Retinal pigment epithelial cell (primary cell): Measurements from ENCODE around the gene PTPRD.

Source experiments
- DNase-seq: peaks from one replicate; pipeline ENCODE4 v3.0.0-alpha.2; 2010; ENCODE audit warnings: low read depth
- H3K4me3 ChIP-seq: 2 replicates; pipeline ENCODE4 v1.5.1; 2011; ENCODE audit warnings: mild to moderate bottlenecking, low read length, control low read depth, moderate library complexity
- TF ChIP-seq, protein P1 (sequence below): conservative IDR thresholded peaks from 2 replicates; pipeline ENCODE4 v1.5.1; 2011; ENCODE audit warnings: low read depth, low read length, control low read depth, inconsistent platforms

Gene PTPRD

DNA sequence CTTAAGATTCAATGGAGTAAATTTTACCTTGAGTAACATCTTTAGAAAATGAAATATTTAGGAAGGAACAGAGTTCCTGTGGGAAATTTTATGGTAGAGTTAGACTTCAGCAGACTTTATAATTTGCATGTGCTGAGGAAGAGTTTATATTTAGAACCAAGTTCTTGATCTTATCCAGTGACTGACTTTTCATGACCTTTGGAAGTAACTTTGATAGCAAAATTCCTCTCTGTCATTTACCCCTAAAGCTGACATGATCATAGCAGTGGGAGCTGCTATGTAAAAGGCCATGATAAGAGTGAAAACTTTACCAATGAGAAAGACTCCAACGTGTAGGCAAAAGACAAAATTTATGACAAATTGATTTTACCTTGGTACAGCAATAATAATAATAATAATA lies 1741.4 kb downstream of the PTPRD start:
- no peak for DNase-seq
- H3K4me3 ChIP-seq = no peak overlapping the region
- TF ChIP-seq, protein P1, sequence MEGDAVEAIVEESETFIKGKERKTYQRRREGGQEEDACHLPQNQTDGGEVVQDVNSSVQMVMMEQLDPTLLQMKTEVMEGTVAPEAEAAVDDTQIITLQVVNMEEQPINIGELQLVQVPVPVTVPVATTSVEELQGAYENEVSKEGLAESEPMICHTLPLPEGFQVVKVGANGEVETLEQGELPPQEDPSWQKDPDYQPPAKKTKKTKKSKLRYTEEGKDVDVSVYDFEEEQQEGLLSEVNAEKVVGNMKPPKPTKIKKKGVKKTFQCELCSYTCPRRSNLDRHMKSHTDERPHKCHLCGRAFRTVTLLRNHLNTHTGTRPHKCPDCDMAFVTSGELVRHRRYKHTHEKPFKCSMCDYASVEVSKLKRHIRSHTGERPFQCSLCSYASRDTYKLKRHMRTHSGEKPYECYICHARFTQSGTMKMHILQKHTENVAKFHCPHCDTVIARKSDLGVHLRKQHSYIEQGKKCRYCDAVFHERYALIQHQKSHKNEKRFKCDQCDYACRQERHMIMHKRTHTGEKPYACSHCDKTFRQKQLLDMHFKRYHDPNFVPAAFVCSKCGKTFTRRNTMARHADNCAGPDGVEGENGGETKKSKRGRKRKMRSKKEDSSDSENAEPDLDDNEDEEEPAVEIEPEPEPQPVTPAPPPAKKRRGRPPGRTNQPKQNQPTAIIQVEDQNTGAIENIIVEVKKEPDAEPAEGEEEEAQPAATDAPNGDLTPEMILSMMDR = no peak

DNA sequence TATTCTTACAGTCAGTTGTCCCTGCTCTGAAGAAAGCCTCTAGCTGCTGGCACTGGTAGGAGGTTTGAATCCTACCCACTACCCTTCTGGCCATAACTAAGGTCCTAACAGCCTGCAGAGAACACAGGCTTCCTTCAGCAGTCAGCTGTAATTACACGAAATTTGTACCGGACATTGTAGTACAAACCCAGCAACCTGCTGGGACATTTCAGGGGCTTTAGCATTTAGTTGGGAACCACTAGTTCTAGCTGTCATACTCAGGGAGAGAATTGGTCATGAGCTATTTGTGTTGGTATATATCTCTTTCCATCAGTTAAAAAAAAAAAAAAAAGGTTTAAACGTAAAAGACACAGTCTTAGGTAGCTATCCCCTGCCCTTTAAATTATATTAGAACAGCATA lies 1743.0 kb downstream of the PTPRD start:
- DNase-seq = no peak
- TF ChIP-seq, protein P1 = no peak
- H3K4me3 ChIP-seq = no peak overlapping the region

DNA sequence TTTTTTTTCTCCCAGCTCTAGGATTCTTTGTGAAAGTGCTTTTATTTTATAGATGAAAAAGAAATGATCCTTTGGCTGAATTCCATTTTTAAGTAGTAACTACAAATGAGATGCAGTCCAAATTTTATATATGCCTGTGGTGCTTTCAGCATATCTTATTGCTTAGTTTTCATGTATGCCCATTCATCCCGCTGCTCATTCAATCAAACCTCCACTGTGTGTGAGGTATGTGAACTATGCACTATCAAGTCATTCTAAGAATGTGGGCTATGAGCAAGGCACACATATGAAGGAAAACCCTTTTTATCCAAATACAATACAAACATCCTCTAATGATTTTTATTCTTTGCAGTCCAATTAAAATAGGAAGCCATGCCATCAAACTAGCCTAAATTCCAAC lies 1744.2 kb downstream of the PTPRD start:
- TF ChIP-seq, protein P1 = no peak
- peak; percentile 68 for DNase-seq
- no peak overlapping the region for H3K4me3 ChIP-seq

DNA sequence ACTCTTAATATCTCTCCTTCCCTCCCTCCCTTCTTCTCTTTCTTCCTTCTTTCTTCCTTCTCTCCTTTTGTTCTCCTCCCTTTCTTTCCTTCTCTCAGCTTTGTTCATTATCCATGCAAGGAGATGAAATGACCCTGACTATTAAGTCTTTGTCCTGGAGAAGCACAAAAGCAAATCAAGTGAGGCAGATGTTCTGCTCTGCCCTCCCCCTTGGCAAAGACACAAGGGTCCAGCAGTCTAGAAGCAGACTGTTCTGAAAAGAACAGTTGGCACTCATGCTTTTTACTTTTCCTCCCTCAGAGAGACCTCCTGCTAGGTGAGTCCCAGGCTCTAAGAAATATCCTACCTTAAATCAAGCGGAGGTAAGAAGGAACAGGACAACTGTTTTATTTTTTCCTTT lies 1745.7 kb downstream of the PTPRD start:
- no peak for DNase-seq
- no peak overlapping the region for H3K4me3 ChIP-seq
- TF ChIP-seq, protein P1 = no peak

DNA sequence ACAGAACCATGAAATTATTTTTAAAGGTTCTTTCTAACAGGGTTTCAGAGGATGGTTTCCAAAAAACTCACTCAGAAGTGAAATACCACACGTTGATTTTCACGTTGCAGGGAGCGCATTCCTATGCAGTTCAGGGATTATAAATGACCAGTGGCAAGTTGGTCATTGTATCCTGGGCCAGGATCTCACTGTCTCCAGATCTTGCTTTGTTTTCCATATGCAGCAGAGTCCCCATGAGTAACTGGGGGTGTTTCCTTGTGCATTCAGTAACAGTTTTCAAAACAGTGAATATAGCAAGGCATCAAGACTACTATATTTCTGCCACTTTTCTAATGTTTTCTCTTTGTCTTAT lies 1748.3 kb downstream of the PTPRD start:
- no peak for DNase-seq
- H3K4me3 ChIP-seq = no peak overlapping the region
- TF ChIP-seq, protein P1 = no peak

DNA sequence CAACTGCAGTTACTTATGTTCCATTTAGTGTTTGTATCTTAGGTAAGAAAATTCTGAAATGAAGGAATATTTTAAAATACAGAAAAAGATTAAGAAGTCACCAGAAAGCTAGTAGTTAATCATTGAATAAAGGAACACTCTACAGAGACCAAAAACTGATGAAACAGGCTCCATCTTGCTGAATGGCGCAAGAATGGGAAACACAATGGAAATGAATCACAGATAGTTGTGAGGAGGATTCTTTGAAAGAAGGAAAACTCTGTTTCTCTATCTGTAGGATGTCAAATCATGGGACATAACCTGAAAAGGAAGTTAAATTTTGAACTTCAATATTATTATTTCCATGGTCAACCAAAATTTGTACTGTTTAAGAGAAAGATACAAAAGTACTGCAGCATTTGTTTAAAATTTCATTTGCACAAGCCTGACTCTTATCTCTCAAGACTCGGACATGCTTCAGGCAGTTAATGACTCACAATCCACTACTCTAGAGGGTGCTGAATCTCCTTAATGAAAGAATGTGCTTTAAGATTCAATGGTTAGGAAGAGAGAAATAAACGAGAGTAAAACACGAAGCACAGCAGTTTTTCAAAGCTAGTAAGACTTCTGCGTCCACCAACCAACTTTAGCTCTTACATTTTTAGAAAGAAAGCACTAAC lies 1748.8 kb downstream of the PTPRD start:
- TF ChIP-seq, protein P1 = no peak
- DNase-seq = peak; percentile 56
- no peak overlapping the region for H3K4me3 ChIP-seq

DNA sequence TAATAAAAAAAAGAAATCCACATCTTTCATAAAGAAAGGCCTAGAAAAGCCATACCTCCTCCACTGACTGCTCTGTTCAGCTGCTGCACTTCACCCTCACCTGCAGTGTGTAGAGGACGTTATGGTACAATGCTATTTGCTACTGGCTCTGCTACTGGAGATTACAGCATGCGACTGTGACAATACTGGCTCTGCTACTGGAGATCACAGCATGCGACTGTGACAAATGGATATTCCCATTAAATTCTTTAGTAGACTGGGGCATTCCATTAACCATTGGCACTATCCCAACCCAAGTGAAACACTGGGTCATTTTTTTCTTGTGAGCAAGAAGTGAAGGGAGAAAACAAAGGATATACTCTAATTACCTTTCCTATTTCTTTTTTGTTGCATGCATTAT lies 1749.7 kb downstream of the PTPRD start:
- TF ChIP-seq, protein P1 = no peak
- no peak for DNase-seq
- no peak overlapping the region for H3K4me3 ChIP-seq
